Measurements from ENCODE around the gene ABI1. TPM values are rescaled to one million over a fixed set of nuclear protein-coding genes. Genes with fewer than 3 reads are reported as not detected.
A peak's percentile ranks its signal among the peaks of the same experiment; 100 is the strongest.
"Not testable (repeated sequence)": the region's sequence is repeated elsewhere in the genome, so short reads cannot be mapped to it uniquely, and the experiment has no call there.

Gene ABI1
- total RNA-seq = 10 to 100 TPM; 29.9 to 54.5 (median 47.8) TPM

DNA sequence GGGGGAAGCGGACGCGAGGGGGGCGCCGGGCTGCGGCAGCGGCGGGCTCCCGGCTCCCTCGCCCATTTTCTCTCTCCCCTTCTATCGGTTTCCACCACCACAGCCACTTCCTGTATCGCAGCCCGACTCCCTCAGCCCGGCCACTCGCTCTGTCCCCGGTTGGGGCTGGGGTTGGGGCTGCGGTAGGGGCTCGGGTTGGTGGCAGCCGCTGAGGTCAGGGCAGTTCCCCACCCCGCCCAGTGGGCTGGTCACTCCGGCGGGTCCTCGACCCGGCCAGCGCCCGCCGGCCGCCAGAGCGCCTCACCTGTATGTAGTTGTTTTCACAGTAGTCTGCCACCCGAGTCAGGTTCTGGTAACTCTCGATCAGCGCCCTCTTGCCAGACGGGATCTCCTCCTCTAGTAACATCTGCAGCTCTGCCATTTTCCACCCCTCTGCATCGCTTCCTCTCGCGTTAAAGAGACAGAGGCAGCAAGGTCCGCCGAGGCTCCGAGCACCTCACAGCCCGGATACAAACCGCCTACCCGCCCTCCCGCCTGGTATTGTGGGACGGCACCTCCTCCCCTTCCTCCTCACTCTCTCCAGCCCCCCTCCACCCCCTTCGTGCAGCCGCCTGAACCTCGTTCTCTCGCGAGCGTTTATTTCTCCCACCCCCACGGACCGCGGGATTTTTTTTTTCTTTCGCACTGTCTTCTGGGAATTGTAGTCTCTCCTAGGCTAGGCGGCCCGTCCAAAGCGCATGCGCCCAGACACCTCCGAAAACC is at the start of gene ABI1:
ABI1 (minus strand) TSS at position 516 of the 762 bp plus-strand sequence; CDS start at position 421, 95 bp downstream.
- 0% methylated on average over 1 to 45 of the region's 59 CpGs for WGBS, 2 donors (ENCODE audit: low coverage in 1 of 2)
- peak within 1 kb of the TSS; percentile 74 to 98 (median 90) for H3K4me3 ChIP-seq
- H3K9me3 ChIP-seq = no peaks in the 10 kb centered on the region
- H3K27me3 ChIP-seq = no peaks in the 10 kb centered on the region
- peak within 1 kb of the TSS; percentile 97 to 99 (median 98) for H3K27ac ChIP-seq
- peak; percentile 98 for DNase-seq
- in situ Hi-C loops (cut with MboI; ENCODE audit: low pct_ligation_motif_present in 1 of 4, low pct_unique_long_range_greater_than_20kb in 1 of 4, low sequenced_read_pairs in 3 of 4) (loop anchor here in 1 of 4 donors (25.0 kb wide), 1 partner anchor 123 kb away; no protein-coding TSS in a partner anchor), intact Hi-C loops (cut with DNase I; ENCODE audit: low total_unique reads) (no loop called here)
- no peaks in the 10 kb centered on the region for H3K36me3 ChIP-seq
- TF ChIP-seq, protein P1, sequence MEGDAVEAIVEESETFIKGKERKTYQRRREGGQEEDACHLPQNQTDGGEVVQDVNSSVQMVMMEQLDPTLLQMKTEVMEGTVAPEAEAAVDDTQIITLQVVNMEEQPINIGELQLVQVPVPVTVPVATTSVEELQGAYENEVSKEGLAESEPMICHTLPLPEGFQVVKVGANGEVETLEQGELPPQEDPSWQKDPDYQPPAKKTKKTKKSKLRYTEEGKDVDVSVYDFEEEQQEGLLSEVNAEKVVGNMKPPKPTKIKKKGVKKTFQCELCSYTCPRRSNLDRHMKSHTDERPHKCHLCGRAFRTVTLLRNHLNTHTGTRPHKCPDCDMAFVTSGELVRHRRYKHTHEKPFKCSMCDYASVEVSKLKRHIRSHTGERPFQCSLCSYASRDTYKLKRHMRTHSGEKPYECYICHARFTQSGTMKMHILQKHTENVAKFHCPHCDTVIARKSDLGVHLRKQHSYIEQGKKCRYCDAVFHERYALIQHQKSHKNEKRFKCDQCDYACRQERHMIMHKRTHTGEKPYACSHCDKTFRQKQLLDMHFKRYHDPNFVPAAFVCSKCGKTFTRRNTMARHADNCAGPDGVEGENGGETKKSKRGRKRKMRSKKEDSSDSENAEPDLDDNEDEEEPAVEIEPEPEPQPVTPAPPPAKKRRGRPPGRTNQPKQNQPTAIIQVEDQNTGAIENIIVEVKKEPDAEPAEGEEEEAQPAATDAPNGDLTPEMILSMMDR (IDR thresholded peaks at IDR 0.05) = no peak
- TF ChIP-seq EP300 (IDR thresholded peaks at IDR 0.05; ENCODE audit: low read depth) (no peak), POLR2AphosphoS5 (IDR thresholded peaks at IDR 0.05) (peak; percentile 98 to 99 (median 98)), POLR2A (IDR thresholded peaks at IDR 0.05) (peak; percentile 99)
- peaks cover 2 to 46% (median 22%) of the 10 kb centered on the region in 4 donors for H3K4me1 ChIP-seq

DNA sequence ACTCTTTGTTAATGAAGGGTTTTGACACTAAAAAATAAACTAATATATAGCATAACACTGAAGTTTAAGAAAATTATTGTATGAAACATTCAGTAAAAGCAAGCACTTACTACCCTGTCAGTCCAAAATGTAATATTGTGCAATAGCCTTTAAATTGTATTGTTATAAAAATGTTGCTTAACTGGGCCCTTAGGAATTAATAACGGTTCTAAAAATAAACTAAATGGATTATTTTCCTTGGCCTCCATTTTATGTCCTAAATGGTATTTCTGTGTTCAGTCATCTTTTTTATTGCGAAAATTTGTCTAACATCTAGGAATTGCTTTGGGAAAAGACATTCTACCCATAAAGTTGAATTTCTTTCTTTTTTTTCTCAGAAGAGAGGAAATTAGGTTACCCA is 49.0 kb upstream of the ABI1 start:
- in situ Hi-C loops (cut with MboI; ENCODE audit: low pct_ligation_motif_present in 1 of 4, low pct_unique_long_range_greater_than_20kb in 1 of 4, low sequenced_read_pairs in 3 of 4) (no loop called here), intact Hi-C loops (cut with DNase I; ENCODE audit: low total_unique reads) (no loop called here)
- Histone ChIP-seq H3K4me3 (no peak overlapping the region), H3K27me3 (no peaks in the 10 kb centered on the region), H3K9me3 (no peaks in the 10 kb centered on the region), H3K4me1 (no peaks in the 10 kb centered on the region), H3K27ac (no peak overlapping the region), H3K36me3 (no peaks in the 10 kb centered on the region)
- no peak for DNase-seq
- TF ChIP-seq, protein P1 (IDR thresholded peaks at IDR 0.05) = no peak
- TF ChIP-seq POLR2A (IDR thresholded peaks at IDR 0.05) = no peak
- no peak for TF ChIP-seq EP300 (IDR thresholded peaks at IDR 0.05; ENCODE audit: low read depth)
- no peak for TF ChIP-seq POLR2AphosphoS5 (IDR thresholded peaks at IDR 0.05)
- WGBS, 2 donors (ENCODE audit: low coverage in 1 of 2) = 79 to 85% methylated on average over 2 of the region's 2 CpGs

DNA sequence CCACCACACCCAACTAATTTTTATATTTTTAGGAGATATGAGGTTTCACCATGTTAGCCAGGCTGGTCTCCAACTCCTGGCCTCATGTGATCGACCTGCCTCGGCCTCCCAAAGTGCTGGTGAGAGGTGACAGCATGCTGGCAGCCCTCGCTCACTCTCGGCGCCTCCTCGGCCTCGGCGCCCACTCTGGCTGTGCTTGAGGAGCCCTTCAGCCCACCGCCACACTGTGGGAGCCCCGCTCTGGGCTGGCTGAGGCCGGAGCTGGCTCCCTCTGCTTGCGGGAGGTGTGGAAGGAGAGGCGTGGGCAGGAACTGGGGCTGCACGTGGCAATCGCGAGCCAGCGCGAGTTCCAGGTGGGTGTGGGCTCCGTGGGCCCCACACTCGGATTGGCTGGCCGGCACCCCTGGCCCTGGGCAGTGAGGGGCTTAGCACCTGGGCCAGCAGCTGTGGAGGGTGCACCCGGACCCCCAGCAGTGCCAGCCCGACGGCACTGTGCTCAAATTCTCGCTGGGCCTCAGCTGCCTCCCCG is 44.6 kb upstream of the ABI1 start:
- H3K27me3 ChIP-seq; H3K4me3 ChIP-seq; H3K4me1 ChIP-seq; in situ Hi-C loops (cut with MboI; ENCODE audit: low pct_ligation_motif_present in 1 of 4, low pct_unique_long_range_greater_than_20kb in 1 of 4, low sequenced_read_pairs in 3 of 4); intact Hi-C loops (cut with DNase I; ENCODE audit: low total_unique reads); H3K36me3 ChIP-seq; H3K9me3 ChIP-seq; DNase-seq; H3K27ac ChIP-seq: not testable (repeated sequence)
- WGBS, 2 donors (ENCODE audit: low coverage in 1 of 2) = 86% methylated on average over 23 of the region's 26 CpGs; no CpG with 5 or more reads in 1 of the 2 donors

- no peak for DNase-seq
- no peaks in the 10 kb centered on the region for H3K27me3 ChIP-seq
- no peak overlapping the region for H3K27ac ChIP-seq
- in situ Hi-C loops (cut with MboI; ENCODE audit: low pct_ligation_motif_present in 1 of 4, low pct_unique_long_range_greater_than_20kb in 1 of 4, low sequenced_read_pairs in 3 of 4) = no loop called here
- no peaks in the 10 kb centered on the region for H3K9me3 ChIP-seq
- no peak overlapping the region for H3K4me3 ChIP-seq
- TF ChIP-seq, protein P1 (IDR thresholded peaks at IDR 0.05) = no peak
- TF ChIP-seq EP300 (IDR thresholded peaks at IDR 0.05; ENCODE audit: low read depth) = no peak
- no peak for TF ChIP-seq POLR2AphosphoS5 (IDR thresholded peaks at IDR 0.05)
- TF ChIP-seq POLR2A (IDR thresholded peaks at IDR 0.05) = no peak
- intact Hi-C loops (cut with DNase I; ENCODE audit: low total_unique reads) = no loop called here
- 44 to 53% methylated on average over 5 of the region's 5 CpGs for WGBS, 2 donors (ENCODE audit: low coverage in 1 of 2)
- no peaks in the 10 kb centered on the region for H3K36me3 ChIP-seq
- no peaks in the 10 kb centered on the region for H3K4me1 ChIP-seq
Measured at GRCh38 chr10:26903431-26904217, 42.9 kb upstream of the ABI1 start.

DNA sequence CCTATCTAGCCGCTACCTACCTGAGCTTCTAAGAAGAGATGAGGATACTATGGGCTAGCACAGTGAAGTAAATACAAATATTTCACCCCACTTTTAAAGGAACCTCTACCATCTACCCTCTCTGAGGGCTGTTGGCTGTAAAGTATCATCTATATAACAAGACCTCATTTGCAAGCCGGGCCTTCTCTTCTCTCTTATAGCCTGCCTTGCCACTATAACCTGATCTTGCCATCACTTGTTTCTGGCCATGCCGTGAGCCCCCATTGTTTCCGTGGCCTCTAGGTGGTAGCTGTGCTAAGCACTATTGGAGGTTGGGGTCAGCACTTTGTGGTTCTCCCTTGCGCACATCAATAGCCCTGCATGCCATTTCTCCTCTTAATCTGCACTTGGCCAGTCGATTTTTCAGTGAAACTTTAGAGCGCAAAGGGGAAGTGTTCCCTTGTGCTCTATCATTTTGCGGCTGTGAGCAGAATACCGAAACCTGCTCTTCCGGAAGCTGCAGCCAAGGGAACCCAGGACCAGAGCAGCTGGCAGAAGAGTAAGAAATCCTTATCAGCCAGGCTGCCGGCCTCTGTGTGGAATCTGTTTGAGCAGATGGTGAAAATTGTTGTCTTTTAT is 31.7 kb upstream of the ABI1 start:
- DNase-seq; H3K9me3 ChIP-seq; H3K36me3 ChIP-seq; H3K27ac ChIP-seq; intact Hi-C loops (cut with DNase I; ENCODE audit: low total_unique reads); H3K27me3 ChIP-seq; H3K4me3 ChIP-seq; H3K4me1 ChIP-seq: not testable (repeated sequence)
- in situ Hi-C loops (cut with MboI; ENCODE audit: low pct_ligation_motif_present in 1 of 4, low pct_unique_long_range_greater_than_20kb in 1 of 4, low sequenced_read_pairs in 3 of 4) = loop anchor here (5.0 to 25.0 kb wide), 2 partner anchors 465 to 555 kb away; no protein-coding TSS in a partner anchor
- WGBS, 2 donors (ENCODE audit: low coverage in 1 of 2) = 69% methylated on average over 9 of the region's 11 CpGs; no CpG with 5 or more reads in 1 of the 2 donors

Data from transverse colon (tissue), 4 donors.